CMK (cell line): ENCODE data around the gene SPHK2.

Source experiments
- DNase-seq: peaks from one replicate; pipeline ENCODE4 v3.0.0-alpha.2; 2010; ENCODE audit warnings: low read depth

The SPHK2 gene

DNA sequence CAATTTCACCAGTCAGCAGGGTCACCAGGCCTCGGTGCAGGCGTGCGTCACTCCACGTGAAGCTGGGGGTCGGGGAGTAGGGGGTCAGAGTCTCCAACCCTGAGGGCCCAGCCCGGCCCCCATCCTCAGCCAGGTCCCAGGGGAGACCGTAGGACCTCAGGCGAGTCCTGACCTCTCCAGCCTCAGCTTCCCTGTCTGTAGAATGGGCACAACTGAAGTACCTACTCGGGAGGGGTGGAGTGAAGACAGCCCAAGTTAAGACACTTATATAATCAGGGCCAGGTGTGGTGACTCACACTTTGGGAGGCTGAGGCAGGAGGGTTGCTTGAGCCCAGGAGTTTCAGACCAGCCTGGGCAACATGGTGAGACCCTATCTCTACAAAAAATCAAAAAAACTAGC lies 15.5 kb upstream of the SPHK2 start:
- no peak for DNase-seq

DNA sequence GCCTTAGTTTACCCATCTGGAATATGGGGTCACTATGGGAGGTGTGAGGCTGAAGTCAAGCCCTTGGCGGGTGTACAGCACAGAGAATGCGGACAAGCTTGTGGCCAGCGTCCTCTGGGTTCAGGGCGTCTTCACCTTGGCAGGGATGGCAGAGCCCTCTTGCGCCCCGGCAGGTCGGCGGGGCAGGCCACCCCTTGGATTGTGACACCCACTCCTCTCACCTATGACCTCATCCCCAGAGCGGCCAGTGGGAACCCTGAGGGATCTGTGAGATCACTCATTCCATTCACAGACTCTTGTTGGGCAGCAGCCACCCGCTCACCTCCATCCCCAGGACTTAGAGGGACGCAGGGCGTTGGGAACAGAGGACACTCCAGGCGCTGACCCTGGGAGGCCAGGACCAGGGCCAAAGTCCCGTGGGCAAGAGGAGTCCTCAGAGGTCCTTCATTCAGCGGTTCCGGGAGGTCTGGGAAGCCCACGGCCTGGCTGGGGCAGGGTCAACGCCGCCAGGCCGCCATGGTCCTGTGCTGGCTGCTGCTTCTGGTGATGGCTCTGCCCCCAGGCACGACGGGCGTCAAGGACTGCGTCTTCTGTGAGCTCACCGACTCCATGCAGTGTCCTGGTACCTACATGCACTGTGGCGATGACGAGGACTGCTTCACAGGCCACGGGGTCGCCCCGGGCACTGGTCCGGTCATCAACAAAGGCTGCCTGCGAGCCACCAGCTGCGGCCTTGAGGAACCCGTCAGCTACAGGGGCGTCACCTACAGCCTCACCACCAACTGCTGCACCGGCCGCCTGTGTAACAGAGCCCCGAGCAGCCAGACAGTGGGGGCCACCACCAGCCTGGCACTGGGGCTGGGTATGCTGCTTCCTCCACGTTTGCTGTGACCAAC lies 12.6 kb upstream of the SPHK2 start, which contains the start of gene SPACA4:
Gene SPACA4 (plus strand): TSS at position 280 of the 896 bp plus-strand sequence. CDS start 237 bp downstream, at position 517.
- DNase-seq = no peak

- no peak for DNase-seq
Observed at GRCh38 chr19:48607359-48607755, 11.9 kb upstream of the SPHK2 start.

DNA sequence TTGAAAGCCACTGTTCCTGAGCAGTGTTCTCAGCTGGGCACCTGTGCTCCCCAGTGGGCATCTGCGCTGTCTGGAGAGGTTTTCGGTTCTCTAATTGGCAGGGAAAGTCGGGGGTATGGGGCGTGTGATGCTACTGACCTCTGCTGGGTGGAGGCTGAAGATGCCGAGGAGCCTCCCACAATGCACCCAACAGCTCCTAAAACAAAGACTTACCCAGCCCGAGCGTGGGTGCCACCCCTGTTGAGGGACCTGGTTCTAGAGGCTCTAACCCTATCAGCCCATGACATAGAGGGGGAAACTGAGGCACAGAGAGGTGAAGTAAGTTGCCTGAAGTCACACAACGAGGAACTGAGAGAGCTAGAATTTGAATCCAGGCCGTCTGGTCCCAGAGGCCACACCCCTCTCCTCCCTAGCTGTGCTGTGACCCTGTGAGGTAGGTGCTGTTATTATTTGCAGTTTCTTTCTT lies 10.5 kb upstream of the SPHK2 start:
- no peak for DNase-seq

DNA sequence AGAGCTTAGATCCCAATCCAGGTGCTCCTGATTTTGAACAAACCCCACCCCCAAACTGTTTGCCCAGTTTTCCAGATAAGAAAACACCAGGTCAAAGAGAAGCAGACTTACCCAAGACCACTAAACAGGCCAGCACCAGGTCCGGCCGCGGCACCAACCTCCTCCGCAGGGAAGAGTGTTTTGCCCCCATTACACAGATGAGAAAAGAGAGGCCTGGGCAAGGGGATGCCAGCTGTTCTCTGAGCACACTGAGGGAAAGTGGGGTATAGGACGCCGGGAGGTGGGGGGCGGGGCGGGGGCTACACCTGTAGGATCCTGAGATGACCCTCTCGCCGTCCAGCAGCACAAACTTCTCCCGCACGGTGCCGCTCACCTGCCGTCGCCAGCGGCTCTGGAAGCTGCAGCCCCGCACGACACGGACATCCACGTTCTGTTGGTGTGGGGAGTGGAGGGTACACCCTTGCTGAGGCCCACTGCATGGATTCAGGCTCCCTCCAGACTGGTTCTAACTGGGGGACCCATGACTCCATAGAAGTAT lies 9.7 kb upstream of the SPHK2 start:
- DNase-seq = no peak

DNA sequence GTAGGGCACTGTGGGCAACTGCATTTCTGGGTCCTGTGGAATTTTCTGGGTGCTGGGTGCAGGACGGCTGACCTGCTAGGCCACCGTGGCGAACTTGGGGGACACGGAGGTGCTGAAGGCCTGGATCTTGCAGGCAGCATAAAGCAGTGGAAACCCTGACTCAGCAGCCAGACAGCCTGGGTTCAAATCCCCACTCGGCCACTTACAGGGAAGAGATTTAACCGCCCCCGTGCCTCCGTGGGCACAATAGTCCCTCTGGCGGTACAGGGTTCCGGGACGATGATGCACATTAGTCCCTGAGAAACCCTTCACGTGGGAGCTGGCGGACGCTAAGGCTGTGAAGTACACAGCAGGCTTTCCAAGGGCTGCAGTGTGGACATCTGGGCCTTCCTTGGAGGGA lies 7.4 kb upstream of the SPHK2 start:
- no peak for DNase-seq

GRCh38 chr19:48613024-48613851 lies 6.1 kb upstream of the SPHK2 start:
- no peak for DNase-seq

DNA sequence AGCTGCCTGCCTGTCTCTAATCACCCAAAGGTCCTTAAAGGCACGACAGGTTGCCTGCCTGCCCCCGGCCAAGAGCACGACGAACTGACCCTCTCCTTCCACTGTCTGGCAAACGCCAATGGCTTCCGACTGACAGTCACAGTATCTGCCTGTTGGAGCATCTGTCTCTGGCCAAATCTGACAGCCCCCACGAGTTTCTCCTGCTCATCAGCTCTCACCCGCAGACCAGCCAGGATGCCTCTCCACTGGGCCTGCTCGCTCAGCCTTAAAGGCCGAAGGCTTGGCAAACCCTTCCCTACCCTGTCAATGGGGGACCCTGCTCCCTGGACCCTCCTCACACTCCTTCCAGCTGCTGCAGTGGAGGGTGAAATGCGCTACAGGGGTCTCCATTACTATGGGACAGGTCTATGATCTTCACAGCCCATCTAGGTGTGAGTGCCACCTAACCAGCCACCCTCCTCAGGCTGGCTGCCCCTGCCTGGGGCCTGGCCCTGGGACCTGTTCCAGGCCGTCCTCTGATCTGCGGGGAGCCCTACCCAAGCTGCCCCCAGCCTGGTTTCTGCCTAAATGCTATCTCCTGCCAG lies 5.4 kb upstream of the SPHK2 start:
- no peak for DNase-seq

GRCh38 chr19:48614436-48615230 lies 4.7 kb upstream of the SPHK2 start, which contains the start of gene FAM83E:
Gene FAM83E, minus strand, starts transcription at chr19:48615076. Its CDS starts 1,704 bp downstream, at chr19:48613372.
- DNase-seq = no peak

DNA sequence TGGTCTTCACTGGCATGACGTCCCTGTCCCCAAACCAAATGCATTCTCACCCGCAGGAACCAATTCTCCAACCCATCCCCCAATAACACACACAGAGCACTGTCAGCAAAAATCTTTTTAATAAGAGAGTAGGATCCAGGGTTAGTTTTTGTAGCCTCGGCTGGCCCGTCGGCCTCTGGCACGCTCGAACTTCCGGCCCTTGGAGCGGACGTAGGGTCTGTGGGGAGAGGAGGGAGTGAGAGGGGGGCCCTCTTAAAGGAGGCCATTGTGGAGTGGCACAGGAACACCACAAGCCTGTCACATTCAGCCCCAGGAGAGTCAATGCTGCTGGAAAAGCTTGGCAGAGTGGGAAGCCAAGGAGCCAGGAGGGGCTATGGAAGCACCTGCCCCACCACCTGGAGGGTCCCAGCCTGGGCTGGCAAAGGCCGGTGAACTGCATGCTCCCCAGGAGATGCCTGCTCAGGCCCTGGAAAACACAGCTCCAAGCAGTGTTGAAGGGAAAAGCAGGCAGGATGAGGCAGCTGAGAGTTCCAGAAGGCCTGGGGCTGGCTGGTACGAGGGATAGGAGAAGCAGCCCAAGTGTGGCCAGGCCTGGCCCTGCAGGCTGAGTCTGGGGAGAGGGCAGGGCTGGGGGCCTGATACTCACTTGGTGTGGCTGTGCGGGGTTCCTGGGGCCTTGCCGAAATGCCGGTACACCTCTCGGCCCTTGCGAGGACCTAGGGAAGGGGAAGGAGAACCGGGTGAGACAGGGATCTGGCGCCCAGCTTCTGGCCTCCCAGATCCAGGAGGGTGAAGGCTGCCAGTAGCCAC lies 3.9 kb upstream of the SPHK2 start:
- DNase-seq = no peak

DNA sequence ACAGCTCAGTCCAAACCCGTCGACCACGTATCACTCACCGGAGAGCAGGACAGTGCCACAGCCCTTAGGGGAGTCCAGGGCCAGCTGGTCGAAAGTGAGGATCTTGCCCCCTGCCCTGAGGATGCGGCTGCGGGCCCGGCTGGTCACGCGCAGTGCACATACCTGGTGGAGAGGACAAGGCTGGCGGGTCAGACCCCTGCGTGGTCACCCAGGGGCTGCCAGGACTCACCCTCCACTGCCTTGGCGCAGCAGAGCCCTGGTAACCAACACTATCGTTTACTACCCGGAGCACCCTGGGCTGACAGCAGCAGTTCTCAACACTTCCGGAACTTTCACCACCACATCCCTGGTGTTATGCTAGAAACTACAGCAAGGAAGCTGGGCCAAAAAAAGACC lies 3.3 kb upstream of the SPHK2 start:
- DNase-seq = no peak

DNA sequence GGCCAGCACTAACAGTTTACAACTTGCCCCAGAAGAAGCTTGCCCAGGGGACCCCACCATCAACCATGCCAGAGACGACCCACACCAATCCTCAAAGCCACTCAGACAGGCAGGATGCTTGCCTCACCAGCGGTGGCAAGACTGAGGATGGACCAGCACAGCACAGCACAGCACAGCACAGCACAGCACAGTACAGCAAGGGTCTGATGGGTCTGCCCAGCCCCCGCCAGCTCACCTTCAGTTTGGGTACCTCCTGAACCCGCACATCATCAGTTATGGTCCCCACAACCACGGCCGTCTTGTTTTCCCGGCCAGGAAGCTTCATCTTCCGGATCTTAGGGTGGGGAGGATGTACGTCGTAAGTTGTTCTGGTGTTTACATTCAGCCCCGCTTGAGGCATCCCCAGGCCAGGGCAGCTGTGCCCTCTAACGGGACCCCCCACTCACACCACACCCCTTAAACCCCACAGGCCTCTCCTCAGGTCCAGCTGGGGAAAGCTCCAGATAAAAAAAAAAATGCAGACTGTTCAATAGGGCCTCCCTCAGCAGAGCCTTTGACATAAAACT lies 2.7 kb upstream of the SPHK2 start:
- DNase-seq = no peak

DNA sequence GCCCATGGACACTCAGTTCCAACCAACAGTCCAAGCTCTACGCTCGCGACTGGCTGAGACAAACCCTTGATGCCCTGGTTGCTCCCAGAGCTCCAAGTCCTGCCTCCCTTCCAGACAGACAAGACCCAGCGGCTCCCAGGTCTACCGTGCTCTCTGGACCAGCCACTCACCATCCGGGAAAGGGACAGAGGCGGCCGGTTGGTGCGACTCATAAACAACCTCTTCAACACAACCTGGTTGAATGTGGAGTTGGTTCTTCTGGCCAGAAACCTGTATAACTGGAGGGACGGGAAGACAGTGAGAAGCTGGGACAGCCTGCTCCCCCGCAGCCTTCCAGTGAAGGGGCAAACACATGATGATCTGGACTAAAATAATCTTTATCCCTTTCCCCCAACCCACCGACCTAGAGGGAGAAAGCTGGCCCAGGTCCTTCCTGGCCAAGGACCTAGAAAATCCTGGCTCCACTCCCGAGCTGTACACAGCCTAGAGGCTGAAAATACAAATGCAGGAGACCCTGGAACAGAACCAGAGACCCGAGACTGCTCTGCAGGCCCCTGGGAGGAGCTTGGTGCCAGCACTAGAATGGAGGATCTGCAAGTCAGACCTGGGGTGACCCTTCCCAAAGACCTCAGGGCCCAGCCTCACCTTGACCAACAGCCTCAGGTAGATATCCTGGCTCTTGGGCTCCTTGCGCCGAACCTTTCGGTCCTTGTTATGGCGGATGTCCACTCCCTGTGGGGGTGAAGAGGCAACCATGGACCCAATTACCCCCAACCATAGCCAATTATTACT lies 2.0 kb upstream of the SPHK2 start:
- no peak for DNase-seq

DNA sequence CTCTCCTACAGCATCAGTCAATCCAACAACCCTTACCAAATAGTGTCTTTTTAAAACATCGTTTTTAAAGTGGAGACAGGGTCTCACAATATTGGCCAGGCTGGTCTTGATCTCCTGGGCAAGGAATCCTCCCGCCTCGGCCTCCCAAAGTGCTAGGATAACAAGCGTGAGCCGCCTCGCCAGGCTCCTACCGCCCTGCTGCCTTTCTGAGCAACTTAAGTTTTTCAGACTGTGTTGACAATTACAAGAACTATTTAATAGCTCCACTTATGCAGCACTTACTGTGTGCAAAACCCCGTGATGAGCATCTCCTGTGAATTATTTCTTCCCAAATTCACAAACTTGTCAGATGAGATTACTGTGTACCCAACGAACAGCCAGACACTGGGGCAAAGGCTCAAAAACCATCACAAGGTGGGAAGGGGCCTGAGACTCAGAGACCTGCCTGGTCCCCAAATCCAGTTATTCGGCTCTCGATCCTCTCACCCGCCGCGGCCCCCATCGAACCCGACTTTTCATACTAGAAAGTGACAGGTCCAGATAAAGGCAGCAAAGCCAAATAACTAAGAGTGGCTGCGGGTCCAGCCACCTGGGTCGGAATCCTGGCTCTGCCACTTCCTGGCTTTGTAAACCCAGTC lies 909 bp upstream of the SPHK2 start:
- no peak for DNase-seq

GRCh38 chr19:48619692-48620585 lies 633 bp downstream of the SPHK2 start:
- no peak for DNase-seq

DNA sequence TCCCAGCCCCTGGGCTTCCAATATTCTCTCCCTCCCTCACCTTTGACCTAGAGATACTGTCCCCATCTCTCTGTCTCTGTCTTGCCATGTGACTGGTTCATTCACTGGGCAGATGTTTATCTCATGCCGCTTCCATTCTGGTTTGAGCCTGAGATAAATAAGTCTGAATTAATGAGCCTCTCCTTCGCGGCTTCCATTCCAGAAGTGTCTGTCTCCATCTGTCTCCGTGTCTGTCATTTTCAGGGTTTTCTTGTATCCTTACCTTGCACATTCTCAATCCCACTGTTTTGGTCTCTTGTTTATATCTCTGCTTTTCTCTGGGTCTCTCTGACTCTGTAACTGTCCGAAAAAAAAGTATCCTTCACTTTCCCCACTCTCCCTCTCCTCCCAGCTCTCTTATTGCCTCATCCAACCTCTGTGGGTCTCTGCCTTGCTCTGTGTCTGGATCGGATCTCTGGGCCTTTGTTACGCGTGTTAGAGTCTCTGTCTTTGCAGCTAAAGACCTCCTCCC lies 4.3 kb downstream of the SPHK2 start:
- DNase-seq = no peak

DNA sequence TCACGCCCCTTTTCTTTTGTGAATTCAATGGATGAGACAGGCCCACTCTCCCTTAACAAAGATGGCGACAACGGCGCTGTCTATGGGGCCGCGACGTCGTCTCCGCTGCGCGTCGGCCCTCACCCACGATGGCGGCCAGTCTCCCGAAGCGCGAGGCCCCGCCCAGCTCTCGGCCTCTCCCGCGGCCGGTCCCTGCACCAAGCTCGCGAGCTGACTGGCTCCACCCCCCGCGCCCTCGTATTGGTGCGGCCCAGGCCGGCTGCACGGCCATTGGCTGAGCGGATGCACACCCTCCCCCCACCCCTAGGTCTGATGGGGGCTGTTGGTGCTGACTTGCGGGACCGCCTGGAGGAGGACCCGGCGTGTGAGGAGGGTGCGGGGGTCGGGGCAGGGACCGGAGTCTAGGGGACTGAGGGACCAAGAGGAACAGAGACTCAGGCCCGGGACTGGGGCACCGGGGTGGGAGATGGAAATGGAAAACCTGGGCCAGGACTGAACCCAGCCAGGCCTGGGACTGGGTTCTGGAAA lies 4.8 kb downstream of the SPHK2 start:
- DNase-seq = peak; percentile 96
